GM19043 (cell line): ENCODE data around the gene ZNF148.
"Not testable (repeated sequence)": the region's sequence is repeated elsewhere in the genome, so short reads cannot be mapped to it uniquely, and the experiment has no call there.

Source experiments
- ATAC-seq: cut with Tn5 transposase; IDR thresholded peaks from one replicate; pipeline ENCODE4 v1.9.1; 2021; ENCODE audit warnings: low read depth; ENCODE audit not compliant: unreplicated experiment

Gene ZNF148

GRCh38 chr3:125378762-125379161, 3.6 kb upstream of the ZNF148 start:
- no peak for ATAC-seq

- no peak for ATAC-seq
Measured at GRCh38 chr3:125375950-125376679, 990 bp upstream of the ZNF148 start.

- ATAC-seq: peak; percentile 28
Measured at GRCh38 chr3:125374501-125374995, 577 bp downstream of the ZNF148 start.

GRCh38 chr3:125367403-125368230, 7.5 kb downstream of the ZNF148 start:
- no peak for ATAC-seq

- ATAC-seq: no peak
Measured at GRCh38 chr3:125366132-125366531, 9.0 kb downstream of the ZNF148 start.

- no peak for ATAC-seq
Measured at GRCh38 chr3:125359700-125360099, 15.4 kb downstream of the ZNF148 start.

GRCh38 chr3:125358923-125359322, 16.2 kb downstream of the ZNF148 start:
- ATAC-seq: no peak

- no peak for ATAC-seq
Measured at GRCh38 chr3:125357837-125358236, 17.3 kb downstream of the ZNF148 start.

- peak; percentile 60 for ATAC-seq
Measured at GRCh38 chr3:125357032-125357658, 18.0 kb downstream of the ZNF148 start.

- ATAC-seq: no peak
Measured at GRCh38 chr3:125356140-125357026, 18.7 kb downstream of the ZNF148 start.

- ATAC-seq: no peak
Measured at GRCh38 chr3:125353659-125354058, 21.5 kb downstream of the ZNF148 start.

- no peak for ATAC-seq
Measured at GRCh38 chr3:125353128-125353527, 22.0 kb downstream of the ZNF148 start.

GRCh38 chr3:125351814-125352456, 23.2 kb downstream of the ZNF148 start:
- no peak for ATAC-seq

GRCh38 chr3:125351152-125351551, 24.0 kb downstream of the ZNF148 start:
- ATAC-seq: no peak

- no peak for ATAC-seq
Measured at GRCh38 chr3:125350597-125350996, 24.5 kb downstream of the ZNF148 start.

- no peak for ATAC-seq
Measured at GRCh38 chr3:125349556-125350165, 25.5 kb downstream of the ZNF148 start.

GRCh38 chr3:125349055-125349454, 26.1 kb downstream of the ZNF148 start:
- ATAC-seq: no peak

- ATAC-seq: not testable (repeated sequence)
Measured at GRCh38 chr3:125343367-125343766, 31.8 kb downstream of the ZNF148 start.

- no peak for ATAC-seq
Measured at GRCh38 chr3:125340121-125340520, 35.0 kb downstream of the ZNF148 start.
